CD1c-positive myeloid dendritic cell (primary cell): ENCODE measurements around the gene CYTIP.
A peak's percentile ranks its signal among the peaks of the same experiment; 100 is the strongest.

Experiments used
- DNase-seq: peaks from one replicate; pipeline ENCODE4 v3.0.0-alpha.2; 2016; ENCODE audit errors: extremely low spot score

CYTIP gene

DNA sequence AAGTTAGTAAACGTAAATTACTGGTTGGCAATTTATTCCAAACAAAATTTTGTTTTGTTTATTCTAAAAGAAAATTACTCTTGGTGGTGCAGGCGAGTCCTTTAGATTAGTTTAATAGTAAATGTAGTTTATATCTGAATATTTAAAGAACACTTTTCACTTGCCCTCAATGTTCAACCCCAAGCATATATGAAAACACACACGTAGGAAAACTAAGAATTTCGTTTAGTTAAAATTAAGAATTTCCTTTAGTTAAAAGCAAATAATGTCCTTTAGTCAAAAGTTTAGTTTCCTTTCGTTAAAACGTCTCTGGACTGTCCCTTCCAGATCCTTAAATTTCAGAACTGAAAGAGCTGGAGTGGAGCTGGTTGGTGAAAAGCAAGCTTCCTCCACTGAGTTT is 19.1 kb upstream of the CYTIP start:
- no peak for DNase-seq

DNA sequence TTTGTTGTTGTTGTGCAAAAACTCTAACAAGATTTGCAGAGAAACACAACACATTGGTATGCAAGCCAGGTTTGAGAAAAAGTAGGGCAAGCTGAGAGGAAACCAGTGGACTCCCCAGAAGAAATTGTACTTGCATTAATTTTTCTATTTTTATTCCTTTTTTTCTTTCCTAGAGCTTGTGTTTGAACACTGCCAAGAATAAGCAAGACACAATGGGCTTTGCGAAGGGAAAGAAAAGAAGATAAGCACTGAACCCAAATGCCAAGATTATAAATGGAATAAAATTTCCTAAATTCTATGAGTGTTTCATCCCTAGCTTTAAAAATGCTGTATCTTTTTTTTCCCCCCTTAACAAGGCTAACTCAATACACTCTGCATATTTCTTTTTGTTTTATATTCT is 17.0 kb upstream of the CYTIP start:
- DNase-seq = no peak

DNA sequence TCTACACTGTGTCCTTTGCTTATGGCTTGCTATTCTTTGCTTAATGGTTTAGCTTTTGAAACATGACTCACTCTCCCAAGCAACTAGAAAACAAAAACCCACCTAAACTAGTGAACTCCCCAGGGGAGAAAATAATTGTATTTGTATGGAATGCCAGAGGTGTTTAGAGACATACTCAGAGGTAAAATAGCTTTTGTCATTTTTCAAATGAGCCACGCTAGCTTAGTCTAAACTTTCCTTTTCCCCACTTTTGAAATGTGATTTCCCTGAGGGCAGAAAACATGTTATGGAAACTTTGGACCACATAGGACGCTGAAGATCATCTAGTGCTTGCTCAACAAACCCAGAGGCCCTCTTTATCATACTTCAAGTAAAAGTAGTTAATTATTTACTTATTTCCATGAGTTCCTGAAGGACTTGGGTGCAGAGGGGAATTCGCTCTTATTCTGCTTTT is 16.5 kb upstream of the CYTIP start:
- no peak for DNase-seq

DNA sequence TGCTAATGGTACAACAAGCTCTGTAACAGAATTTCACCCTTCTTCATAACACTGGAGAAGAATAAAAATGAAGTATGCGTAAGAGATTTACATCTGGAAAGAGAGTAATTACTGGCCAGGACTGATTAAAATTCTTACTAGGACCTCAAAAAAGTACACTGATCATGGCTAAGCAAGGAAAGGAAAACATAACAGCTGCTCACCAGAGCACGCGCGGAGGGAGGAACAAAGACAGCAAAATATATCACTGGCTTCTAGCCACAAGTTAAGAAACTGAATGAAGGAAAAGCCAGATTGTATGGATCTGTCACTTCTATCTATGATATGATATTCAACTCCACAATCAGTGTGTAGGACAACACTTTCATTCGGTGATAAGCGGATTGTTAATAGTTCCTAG is 15.6 kb upstream of the CYTIP start:
- DNase-seq = no peak

DNA sequence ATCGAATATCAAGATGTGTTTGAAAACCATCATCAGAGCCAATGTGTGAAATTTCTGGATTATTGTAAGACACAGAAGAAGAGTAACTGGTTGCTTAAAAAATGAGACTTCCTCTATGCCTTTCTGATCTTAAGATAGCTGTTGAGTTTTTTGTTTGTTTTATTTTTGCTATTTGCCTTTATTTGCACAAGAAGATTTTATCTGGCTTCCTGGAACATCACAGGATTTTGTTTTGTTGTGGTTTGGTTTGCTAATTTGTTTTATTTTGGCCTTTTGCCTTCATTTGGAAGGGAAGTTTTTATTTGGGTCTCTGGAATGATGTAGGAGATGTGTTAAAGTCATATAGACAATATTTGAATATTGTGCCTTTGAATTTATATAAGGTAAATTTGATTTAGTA is 3.9 kb upstream of the CYTIP start:
- DNase-seq = no peak

DNA sequence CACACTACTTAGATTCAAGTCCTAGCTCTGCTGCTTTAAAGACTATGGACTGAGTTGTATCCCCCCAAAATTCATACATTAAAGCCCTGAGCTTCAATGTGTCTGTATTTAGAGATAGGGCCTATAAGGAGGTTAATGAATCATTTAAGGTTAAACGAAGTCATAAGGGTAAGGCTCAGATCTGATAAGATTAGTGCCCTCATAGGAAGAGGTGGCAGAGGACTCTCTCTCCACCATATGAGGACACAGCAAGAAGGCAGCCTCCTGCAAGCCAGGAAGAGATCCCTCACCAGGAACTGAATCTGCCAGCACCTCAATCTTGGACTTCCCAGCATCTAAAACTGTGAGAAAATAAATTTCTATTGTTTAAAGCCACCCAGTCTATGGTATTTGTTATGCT is 3.1 kb upstream of the CYTIP start:
- no peak for DNase-seq

DNA sequence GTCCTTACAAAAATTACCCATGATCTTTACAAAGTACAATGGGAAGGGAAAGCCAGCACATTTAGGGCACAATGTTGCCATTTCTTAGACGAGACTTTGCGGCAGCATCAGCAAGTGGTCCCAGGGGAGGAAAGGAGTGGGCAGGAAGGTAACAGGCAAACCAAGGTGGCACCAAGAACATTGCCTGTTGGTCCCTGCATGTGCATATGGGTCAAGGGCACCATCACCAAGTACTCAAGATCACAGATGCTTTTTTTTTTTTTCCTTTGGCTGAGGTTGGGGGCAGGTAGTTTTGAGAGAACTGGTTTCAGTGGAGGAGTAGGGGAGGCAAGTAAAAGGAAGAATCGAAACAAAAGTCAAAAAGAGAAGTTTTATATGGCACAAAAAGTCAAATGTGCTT is 752 bp upstream of the CYTIP start:
- DNase-seq = peak; percentile 17

DNA sequence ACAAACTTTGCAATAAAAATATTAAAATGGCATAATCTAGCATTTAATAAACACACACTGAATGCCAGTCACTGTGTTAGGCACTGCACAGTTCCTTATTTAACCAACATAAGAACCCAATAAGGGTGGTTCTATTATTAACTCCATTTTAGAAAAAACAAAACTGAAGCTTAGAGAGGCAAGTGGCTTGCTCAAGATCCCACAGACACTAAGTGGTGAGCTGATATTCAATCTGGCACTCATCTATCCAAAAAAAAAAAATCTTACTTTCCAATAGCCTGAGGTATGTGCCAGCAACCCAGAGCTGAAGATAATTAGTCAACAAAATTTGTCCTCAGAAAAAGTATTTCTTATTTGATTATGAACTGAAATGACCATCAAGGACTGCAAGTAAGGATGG is 799 bp downstream of the CYTIP start:
- peak; percentile 62 for DNase-seq

DNA sequence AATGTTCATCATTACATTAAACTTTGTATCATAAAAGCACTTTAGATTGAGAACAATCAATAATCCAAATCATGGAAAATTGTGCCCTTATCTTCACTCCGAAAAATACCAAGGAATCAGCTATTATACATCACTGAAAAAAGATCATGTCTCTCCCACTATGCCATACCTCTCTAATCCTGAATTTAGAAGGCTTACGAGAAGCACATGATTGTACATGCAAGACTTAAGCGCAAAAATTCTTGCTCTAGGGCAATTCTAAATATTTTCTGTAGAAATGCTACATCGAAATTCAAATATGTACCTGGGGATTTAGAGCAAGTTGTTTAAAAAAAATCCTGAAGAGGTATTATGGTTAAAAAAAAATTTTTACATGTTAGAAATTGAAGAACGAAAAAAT is 1.3 kb downstream of the CYTIP start:
- peak; percentile 34 for DNase-seq

DNA sequence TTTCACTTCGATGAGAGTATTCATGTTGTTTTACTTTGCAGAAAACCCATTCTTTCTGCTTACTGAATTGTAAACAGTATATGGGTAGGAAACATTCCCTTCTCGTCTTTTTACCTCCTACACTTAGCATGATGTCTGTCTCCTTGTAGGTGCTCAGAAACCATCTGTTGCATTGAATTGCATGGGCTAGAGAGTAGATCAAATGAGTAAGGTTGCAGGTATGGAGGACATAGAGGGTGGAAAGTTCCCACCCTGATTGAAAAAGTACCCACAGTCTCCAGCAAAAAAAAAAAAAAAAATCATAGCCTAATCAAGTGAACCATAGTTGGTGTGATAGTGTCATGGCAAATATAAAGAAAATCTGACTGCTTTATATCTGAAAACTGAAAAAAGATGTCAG is 1.7 kb downstream of the CYTIP start:
- DNase-seq = no peak

DNA sequence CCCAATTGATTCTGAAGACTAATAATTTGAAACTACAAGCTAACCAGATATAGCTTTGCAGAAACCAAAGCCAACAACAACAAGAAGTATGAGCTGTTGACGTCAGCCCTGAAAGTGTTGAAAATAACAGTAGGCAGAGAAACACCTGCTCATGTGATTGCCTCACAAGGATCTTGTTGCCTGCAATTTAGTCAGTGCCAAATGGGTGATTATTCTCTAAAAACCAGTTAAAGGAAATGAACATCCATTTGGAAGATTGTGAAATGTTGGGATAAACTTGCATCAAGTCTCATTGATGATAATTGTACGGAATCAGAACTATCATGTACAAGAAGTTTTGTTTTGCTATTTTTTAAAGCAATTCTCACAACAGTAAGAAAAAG is 2.8 kb downstream of the CYTIP start:
- peak; percentile 77 for DNase-seq

DNA sequence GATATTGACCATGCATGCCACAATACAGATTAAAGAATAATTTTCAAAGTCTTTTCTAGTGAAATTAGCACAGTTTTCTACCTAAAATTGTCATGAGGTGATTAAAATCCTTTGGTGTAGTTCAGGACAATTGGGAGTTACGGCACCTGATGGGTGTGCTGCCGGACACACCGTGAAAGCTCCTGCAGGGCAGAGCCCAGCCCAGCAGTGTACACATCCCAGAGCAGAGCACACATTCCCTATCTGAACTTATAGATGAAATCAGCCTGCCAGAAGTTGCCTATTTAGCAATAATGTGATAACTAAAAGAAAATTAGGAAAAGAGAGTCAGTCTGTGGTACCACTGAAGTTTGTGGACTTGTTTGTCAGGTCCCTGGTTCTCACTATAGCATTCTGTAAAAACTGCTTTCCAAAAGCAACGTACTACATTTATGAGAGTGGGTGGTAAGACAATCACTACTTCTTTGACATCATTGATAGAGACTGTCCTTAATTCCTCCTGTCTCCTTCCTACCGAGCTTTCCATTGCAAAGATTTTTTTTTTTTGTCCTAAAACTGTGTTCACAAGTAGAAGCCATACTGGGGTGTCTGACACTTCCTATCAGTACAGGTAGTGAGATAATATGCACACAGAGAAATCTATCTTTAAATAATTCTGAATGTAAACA is 3.4 kb downstream of the CYTIP start:
- DNase-seq = peak; percentile 36

DNA sequence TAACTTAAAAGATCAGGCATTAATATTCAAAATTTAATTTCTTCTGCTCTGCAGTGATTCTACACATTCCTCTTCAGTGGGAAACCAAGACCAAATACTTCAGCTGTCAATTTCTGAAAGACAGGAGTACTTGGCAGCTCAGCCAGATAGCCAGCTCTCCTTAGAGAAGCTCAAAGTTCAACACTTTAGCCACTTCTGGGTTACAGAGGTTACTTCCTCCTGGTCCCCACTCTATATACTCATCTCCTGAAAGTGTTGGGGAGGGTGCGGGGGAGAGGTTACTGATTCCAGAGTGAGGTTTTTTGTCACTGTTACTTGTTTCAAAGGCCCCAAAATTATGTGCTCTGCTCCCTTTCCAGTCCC is 4.1 kb downstream of the CYTIP start:
- DNase-seq = peak; percentile 87

DNA sequence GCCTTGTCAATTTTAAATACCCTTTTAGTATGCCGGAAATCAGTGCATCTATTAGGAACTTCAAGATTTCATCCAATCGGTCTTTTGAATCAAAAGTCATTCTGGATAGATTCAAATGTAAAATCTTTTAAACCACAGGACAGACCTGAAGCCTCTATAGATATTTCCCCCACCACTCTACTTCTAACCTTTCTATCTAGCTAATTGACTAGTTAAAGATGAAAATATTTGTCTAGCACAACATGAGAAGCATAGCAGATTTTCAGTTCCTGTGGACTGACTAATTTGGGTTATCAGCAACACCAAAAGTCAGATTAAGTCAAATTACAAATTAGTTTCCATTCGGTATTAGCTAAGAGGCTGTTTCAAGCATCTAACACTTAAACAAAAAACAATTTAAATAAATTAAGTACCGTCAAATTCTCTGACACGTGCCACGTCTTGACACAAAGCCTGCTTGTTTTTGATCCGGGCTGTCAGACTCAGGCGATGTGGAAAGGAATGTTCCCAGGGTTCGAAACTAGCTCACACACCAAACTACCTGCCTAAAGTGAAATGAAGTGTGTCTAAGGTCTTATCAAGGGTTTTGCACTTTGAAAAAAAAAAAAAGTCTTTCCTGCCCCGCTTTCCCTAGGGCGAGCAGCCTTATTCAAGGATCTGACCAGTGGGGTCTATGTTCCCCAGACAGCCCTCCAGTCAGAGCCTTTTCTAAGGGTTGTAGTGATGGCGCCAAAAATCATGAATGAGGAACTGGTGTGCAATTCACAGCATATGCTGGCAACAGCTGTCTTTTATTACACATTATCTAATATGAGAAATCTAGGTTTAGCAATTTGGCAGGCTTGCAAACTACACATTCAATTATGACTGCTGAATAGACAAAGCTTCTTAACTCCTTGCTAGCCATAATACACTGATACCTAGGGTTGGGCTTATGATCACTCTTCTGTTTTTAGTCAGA is 4.7 kb downstream of the CYTIP start:
- peak; percentile 69 for DNase-seq

DNA sequence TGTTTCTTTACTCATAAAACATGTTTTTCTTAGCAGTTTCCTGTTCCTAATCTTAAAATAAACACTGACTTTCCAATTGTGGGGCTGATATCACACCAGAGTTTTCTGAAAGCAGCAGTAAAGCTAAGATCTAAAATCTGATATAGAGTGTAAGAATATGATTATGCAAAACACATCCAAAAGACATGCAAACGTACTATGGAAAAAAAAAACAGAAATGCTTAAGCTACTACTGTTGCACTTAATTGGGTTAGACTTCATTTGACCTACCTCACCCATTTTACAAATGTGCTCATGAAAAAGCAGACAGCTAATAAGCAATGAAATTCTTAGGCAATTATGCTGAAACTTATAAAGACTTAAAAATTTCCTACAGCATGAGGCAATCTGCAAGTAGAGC is 10.5 kb downstream of the CYTIP start:
- no peak for DNase-seq

DNA sequence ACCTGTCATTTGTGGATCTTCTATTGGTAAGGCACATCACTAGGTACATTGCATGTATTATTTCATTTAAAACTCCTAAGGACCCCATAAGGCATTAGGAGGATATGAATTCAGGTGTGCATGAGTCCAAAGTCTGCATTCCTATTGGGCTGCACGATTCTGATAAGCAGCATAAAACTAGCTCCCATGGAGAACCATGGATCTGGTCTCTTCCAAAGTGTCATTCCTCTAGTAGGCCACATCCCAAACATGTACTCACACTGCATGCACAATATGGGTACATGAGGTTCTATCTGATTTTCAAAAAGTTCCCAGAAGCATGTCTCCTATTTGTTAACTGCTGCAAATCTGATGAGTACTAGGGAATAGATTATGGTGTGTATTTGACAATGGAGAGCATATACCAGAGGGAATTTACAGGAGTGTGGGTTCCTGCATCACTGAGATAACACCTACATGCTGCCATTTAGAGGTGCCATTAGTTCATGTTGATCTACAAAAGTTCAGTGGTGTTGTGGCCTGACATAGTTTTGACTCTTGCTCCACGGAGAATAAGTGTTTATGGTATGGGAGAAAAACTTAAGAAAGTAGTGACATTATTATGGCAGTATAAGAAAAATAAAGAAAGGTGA is 11.3 kb downstream of the CYTIP start:
- DNase-seq = no peak

DNA sequence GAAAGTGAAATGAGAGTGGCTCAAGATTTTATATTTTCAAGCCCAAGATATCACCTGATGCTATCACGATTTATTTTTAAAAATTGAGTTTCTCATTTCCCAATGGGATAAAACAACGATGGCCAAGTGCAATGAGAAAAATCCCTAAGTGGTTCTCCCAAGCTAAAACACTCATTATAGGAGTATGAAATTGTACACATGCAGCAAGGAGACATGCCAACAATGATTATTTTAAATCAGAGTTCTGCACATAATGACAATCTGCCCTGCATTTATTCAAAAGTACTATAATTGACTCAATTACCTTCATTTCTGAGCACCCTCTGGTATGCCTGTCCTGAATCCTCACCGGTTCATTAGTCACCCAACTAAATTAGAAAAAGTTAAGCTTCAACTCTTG is 12.7 kb downstream of the CYTIP start:
- DNase-seq = no peak

DNA sequence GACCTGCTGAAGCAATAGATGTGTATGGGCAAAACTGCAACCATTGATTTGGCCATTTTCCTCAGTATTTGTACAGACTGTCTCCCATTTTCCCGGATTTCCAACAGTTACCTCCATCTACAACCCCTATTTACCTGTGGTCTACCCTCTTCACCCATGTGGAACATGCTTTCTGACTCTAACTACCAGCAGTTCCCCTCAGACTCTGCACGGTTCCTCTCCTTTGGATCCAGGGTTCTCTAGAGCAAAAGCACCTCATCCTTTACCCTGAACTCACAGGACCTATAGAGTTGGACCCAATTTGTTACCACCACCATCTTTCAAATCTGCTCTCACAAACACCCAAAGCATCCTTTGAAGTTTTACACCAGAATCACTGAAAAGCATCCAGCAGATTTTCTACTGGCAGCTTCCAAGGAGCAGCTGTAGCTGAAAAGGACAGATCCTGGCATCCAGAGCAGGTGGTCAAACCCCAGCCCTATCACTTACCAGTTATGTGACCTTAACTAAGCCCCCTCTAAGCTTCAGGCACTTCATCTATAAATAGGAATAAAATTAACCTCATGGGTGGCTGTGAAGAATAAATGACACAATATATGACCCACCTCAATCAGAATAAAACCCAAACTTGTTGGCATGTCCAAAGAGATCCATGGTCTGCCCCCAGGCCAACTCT is 15.3 kb downstream of the CYTIP start:
- DNase-seq = no peak

DNA sequence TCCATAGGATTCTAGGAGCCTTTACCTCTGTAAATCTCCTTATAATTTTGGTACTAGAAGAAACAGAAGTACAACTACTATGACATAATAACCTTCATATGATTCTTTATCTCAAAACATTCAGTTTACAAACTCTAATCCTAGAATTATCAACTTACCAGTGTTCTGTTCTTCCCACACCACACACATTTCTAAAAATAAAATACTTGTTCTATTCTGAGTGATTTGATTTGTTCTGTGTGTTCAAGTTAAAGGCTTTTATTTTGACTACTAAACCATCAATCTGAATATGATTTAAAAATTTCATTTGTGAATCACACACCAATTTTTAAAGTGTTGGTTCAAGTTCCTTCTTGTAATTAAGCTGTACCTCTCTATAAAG is 16.0 kb downstream of the CYTIP start:
- no peak for DNase-seq

DNA sequence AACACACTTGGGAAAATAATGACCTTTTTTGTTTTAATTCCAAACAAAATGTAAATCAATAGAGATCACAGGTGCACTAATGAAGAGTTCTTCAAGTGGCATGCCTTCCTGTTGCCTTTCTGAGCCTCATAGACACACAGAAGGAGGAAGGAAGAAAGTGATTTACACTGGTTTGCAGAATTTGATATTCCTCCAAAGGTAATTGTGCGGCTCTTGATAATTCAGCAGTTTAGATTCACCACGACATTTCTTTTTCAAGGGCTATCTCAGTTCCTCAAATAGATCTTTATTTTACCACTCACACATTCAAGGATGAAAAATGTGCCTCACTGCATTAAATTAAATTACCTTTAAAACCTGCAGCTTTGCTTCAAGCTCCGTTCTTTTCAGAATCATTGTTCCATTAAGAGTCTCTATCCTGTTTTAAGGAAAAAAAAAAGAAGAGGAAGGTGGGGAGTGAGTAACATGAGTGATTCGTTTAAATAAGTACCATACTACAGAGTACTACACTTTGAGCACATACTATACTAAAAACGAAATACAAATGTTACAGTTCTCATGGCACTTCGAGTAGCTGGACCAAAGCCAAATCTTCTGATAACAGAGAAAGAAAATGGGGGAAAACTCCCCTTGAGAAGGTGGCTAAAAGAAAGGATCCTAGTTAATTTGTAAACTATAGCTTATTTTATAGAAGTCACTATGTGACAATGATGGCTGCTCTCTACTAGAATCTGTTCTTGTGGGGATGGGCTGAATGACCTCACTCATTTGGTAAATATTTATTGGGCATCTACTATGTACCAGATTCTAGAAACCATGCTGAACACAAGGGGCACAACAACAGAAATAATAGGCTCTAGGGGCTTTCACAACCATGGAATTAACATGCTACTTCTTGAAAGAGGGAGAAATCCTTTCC is 16.6 kb downstream of the CYTIP start:
- DNase-seq = no peak

DNA sequence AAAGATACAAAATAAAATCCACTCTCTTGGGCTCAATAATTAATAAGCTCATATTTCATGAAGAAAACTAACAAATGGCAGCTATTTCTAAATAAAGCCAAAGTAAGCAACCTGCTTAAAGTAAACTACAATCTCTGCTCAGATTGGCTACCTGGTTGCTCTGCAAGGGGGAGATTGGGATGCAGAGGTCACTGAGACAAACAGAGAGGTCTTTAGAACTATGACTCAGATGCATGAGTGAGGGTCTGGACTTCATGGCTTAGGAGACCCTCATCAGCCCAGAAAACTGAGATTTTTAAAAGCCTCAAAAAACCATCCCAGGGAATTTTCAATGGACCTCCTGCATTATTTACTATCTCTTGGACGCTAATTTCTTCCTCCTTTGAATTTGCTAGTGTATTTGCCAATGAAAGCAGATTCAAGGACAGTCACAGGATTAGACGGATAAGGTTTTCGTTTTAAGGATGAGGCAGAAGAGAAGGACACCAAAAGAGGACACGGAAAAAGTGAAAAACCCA is 17.4 kb downstream of the CYTIP start:
- DNase-seq = no peak
